Stimulated activated CD4-positive, alpha-beta T cell treated with anti-CD3 and anti-CD28 coated beads, Interleukin-4, amount 100 ng/mL, for 1 hour (primary cell): ENCODE results near the gene OR7A10.

Experiments
- DNase-seq: peaks from one replicate; pipeline ENCODE4 v3.0.0-alpha.2; 2020

OR7A10 gene

GRCh38 chr19:14848822-14849221 lies at the start of gene OR7A10:
Gene OR7A10 (minus strand): TSS chr19:14848922. CDS start chr19:14841877, 7,045 bp downstream.
- DNase-seq = no peak

GRCh38 chr19:14890643-14891379 lies 42.1 kb upstream of the OR7A10 start:
- no peak for DNase-seq

DNA sequence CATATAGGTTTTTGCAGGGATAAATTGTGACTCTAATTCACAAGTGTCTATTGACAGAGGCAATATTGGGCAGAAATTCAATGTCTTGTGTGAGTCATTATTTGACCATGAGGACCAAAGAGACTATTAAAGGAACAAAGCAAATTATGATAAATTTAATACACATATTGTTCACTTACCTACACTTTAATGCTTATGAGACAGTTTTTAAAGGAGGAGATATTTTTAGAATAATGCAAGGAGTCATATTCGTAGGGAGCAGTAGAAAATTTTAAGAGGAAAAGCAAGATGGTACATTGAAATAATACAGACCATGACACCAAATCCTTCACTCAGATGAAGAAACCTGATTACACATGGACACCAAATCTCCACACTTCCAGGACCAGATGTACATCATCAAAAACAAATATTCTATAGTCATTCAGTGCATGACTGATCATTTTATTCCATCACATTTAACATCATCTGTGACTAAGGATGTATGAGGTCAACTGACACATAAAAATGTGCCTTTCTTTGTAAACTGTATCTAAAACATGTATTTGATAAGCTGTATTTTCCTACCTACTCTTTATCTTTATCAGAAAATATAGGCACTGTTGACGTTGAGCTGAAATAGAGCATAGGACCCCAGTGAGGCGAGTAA lies 41.4 kb upstream of the OR7A10 start:
- DNase-seq = no peak

GRCh38 chr19:14886032-14886431 lies 37.3 kb upstream of the OR7A10 start, which contains the start of gene OR7A17:
Gene OR7A17 (minus strand): TSS chr19:14886132. CDS start chr19:14881355, 4,777 bp downstream.
- no peak for DNase-seq

DNA sequence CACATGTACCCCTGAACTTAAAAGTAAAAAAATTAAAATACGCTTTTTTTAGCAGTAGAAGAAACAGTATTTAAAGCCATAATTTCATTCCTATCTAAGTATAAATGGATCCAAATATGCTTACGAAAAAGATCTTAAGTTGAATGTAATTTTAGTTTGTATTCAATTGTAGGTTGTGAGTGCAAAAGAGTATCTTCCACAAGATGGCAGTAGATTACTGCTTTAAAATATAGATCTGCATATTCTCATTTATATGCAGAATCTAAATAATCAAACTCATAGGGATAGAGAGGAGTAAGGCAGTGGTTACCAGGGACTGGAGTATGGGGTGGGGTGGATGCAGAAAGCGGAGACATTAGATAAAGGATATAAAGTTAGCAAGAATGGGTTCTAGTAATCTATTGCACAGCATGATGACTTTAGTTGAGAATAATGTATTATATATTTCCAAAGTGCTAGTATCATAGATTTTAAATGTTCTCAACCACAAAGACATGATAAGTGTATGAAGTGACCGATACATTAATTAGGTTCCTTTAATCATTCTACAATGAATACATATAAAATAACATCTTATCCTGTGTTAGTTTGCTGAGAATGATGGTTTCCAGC lies 23.0 kb upstream of the OR7A10 start:
- no peak for DNase-seq

- DNase-seq = no peak
These were observed 19.8 kb upstream of the OR7A10 start for GRCh38 chr19:14868497-14868896.

GRCh38 chr19:14843578-14843977 lies 5.1 kb downstream of the OR7A10 start:
- DNase-seq = no peak

DNA sequence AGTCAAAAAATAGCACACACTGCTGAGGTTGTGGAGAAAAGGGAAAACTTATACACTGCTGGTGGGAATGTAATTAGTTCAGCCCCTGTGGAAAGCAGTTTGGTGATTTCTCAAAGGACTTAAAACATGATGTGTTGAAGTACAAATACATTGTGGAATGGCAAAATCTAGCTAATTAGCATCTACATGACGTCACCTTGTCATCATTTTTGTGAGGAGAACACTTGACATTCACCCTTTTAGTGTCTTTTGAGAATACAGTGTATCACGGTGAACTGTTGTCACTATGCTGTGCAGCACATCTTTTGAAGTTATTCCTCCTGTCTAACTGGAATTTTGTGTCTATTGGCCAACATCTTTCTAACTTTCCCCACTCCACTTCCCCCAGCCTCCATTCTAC lies 5.6 kb downstream of the OR7A10 start:
- DNase-seq = no peak

DNA sequence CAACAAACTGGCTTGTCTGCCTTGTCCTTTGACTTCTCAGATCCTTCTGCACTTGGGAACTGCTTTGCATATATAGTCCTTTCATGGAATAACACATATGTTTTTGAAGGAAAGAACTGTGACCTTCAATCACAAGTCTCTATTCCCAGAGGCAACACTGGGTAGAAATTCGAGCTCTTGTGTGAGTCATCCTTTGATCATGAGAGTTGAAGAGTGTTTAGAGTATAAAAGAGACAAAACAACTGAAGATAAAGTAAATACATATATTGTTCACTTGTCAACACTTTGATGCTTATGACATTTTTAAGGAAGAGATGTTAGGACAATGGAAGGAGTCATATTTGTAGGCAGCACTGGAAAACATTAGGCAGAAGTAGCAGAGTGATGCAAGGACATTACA lies 8.5 kb downstream of the OR7A10 start:
- no peak for DNase-seq

DNA sequence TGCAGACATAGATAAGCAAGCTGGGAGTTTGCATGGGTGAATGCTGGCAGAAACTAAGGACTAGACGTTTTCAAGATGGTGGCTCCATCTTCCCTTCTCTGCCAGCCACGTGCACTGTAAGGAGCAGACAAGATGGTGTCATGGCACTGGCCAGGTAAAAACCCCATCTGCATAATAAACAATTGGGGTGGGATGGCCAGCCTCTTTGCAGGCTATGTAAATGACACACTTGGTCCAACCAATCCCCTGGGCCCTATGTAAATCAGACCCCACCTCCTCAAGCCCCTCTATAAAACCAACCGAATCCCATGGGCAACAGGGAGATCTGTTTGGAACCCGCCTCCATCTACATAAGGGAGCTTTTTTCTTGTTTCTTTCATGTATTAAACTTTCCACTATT lies 11.3 kb downstream of the OR7A10 start:
- DNase-seq = no peak

DNA sequence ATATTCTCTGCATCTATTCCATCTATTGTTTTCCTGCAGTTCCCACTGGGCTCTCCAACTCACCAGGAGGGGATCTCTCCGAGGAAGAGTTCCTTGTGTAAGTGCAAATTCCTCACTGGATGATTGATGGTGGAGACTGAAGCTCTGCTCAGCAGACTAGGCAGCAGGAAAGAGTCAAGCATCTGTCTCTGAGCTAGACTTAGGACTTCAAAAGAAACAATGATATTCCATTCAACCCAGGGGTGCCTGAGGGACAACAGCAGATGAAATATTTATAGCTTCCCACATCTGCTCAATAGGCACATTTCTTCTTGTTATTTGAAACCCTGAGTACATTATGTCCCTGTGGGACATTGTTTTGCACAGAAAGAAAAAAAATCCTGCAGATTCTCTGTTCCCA lies 13.7 kb downstream of the OR7A10 start, which contains the start of the genes OR7A5 and OR7C1:
Gene OR7A5, minus strand, starts transcription at position 175 of the 400 bp plus-strand sequence. CDS start 6,944 bp downstream, outside the sequence.
Gene OR7C1, minus strand, starts transcription at position 175 of the 400 bp plus-strand sequence. CDS start 35,049 bp downstream, outside the sequence.
- DNase-seq = no peak

GRCh38 chr19:14830702-14831101 lies 18.0 kb downstream of the OR7A10 start:
- DNase-seq = no peak

DNA sequence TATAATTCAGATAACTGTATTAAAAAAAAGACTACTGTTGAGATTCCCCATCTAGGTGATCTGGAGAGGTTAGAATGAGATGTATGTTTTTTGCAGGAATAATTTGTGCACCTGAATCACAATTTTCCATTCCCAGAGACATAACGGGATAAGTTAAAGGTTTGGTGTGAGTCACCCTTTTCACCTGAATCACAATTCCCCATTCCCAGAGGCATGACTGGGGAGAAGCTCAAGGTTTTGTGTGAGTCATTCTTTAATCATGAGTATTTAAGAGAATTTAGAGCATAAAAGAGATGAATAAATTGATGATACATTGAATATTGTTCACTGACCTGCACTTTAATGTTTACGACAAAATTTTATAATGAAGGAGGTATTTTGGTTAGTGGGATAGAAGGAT lies 22.7 kb downstream of the OR7A10 start:
- no peak for DNase-seq

- DNase-seq = no peak
These were observed 26.8 kb downstream of the OR7A10 start for GRCh38 chr19:14821937-14822336.

DNA sequence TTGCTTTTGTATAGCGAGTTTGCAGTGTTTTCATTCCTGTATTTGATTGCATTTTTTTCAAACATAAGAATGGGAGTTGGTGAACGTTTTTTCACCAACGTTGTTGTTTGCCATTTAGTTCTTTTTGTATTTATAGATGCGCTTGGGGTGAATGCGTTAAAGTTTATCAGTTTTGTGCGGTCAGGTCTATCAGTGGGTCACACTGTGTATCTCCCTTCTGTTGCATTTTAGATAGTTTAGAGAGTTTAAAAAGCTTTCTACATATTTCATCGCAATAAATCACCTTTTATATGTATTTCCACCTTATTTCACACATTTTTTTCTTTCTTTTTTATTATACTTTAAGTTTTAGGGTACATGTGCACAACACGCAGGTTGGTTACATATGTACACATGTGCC lies 30.1 kb downstream of the OR7A10 start:
- no peak for DNase-seq

DNA sequence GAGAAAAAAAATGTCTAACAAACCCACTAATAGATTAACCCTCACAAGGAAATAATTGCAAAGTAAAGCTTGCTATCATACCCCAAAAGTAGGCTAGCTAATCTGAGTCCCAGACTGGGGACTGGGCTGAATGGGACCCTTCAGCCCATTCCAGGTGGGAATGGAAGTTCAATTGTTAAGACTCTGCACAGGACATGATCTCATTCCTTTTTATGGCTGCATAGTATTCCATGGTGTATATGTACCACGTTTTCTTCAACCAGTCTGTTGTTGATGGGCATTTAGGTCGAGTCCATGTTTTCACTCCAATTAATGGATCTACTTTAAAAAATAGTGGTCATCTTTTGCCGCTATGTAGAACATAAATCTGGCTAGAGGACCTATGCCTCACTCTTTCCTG lies 31.7 kb downstream of the OR7A10 start:
- DNase-seq = no peak

GRCh38 chr19:14814982-14815652 lies 33.6 kb downstream of the OR7A10 start:
- no peak for DNase-seq

DNA sequence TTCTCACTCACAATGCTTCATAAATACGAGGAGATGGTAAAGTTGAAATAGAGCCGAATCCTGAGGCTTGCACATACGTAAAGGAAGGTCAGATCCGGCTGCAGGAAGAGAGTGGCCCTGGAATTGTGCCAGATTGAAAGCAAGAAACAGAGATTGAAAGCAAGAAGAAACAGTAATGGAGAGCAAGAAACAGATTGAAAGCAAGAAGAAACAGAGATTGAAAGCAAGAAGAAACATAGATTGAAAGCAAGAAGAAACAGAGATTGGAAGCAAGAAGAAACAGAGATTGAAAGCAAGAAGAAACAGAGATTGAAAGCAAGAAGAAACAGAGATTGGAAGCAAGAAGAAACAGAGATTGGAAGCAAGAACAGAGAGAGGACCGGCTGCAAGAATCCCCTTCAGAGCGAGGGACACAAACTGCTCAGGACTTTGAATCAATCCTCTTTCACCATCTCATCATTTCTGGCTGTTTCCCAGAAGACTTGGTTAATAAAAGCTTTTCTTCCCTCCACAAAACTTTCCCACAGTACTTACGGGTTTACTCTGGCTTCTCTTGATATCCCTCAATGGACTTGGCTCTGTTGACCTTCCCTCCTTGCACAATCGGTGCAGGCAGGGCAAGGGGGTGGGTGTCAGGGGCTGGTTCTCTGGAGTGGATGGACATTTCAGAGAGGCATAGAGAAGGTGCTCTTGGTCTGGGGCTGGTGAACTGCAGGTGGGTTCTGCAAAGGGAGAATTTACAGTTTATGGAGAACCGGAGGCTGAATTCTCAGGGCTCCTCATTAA lies 39.3 kb downstream of the OR7A10 start:
- no peak for DNase-seq

GRCh38 chr19:14804765-14805164 lies 44.0 kb downstream of the OR7A10 start:
- no peak for DNase-seq

DNA sequence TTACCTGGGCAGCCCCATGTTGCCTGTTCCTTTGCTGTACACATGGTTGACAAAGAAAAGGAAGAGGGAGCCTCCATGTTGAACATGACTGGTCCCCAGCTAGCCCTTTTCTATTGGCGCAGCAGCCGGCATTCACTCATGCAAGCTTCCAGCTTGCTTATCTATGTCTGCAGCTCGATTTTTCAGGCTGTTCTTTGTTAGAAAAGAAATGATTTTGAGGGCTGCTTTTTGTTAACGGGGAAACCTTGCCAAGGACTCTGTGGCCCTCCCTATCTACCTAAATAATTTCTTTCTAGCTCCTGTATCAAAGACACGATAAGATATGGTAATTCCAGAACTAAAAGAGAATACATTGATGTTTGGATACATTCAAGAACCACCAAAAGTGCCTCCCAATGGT lies 50.0 kb downstream of the OR7A10 start:
- no peak for DNase-seq

GRCh38 chr19:14796021-14796420 lies 52.7 kb downstream of the OR7A10 start:
- DNase-seq = no peak

GRCh38 chr19:14795078-14795721 lies 53.5 kb downstream of the OR7A10 start:
- DNase-seq = no peak
